ENCODE measurements around the gene RPS25.
"Not testable (repeated sequence)": the region's sequence is repeated elsewhere in the genome, so short reads cannot be mapped to it uniquely, and the experiment has no call there.

RPS25 gene

GRCh38 chr11:119018074-119018938 is at the start of gene RPS25, which contains the start of gene TRAPPC4:
TSS of gene RPS25 (minus strand) at chr11:119018343. CDS start at chr11:119018284, 59 bp downstream.
TSS of gene TRAPPC4 (plus strand) at chr11:119018766. CDS start at chr11:119018796, 30 bp downstream.
- DNase-seq, result peak; percentile 95

- DNase-seq, result peak; percentile 87
These were observed 49.5 kb upstream of the RPS25 start, which contains the start of gene VPS11 for GRCh38 chr11:119067371-119068222. TSS of gene VPS11 (plus strand) at chr11:119067818. CDS start at chr11:119067824, 6 bp downstream.

DNA sequence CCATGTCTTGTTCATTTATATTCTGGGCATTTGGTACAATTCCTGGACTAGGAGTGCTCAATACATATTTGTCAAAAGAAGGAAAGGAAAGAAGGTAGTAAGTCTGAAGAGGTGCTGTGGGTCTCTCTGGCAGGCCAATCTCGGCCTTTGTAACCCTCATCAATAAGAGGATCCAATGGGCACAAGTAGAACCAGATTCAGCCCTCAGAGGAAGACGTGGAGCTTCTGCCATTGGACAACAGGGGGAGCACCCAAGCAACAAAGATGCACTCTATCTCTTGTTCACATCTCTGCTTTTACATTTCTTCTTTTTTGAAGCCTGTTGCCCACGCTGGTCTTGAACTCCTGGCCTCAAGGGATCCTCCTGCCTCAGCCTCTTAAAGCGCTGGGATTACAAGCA is 47.2 kb upstream of the RPS25 start:
- no peak for DNase-seq

DNA sequence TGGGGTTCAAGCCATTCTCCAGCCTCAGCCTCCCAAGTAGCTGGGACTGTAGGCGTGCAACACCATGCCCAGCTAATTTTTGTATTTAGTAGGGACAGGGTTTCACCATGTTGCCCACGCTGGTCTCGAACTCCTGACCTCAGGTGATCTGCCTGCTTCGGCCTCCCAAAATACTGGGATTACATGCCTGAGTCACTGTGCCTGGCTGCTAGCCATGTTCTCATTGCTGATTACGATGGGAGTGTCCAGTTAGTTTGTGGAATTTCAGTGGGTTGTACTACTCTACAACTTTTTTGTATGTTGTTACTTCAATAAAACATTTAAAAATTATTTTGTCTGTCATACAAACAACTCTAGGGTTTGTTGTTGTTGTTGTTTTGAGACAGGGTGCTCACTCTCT is 44.6 kb upstream of the RPS25 start:
- DNase-seq, result no peak

DNA sequence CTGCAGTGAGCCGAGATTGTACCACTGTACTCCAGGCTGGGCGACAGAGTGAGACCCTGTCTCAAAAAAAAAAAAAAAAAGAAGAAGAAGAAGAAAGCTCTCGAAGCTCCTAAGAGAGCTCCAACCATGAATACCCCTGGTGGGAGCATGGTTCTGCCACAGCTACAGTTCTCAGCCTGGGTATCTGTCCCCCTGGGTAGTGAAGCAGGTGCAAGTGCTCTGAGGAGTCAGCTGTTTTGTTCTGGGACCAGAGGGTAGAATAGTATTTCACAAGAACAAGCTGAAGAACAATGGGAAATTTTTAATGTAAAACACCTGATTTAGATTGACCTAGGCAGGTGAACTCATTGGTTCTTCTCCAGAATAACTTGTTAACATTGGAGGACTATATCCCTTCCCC is 43.1 kb upstream of the RPS25 start:
- DNase-seq, result no peak

DNA sequence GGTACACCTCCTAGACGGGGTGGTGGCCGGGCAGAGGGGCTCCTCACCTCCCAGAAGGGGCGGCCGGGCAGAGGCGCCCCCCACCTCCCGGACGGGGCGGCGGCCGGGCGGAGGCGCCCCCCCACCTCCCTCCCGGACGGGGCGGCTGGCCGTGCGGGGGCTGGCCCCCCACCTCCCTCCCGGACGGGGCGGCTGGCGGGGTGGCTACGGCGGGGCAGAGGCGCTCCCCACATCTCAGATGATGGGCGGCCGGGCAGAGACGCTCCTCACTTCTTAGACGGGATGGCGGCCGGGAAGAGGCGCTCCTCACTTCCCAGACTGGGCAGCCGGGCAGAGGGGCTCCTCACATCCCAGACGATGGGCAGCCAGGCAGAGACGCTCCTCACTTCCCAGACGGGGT is 41.0 kb upstream of the RPS25 start:
- not testable (repeated sequence) for DNase-seq

GRCh38 chr11:119057000-119057769 is 39.0 kb upstream of the RPS25 start, which contains the start of gene HYOU1:
TSS of gene HYOU1 (minus strand) at chr11:119057205. CDS start at chr11:119056160, 1,045 bp downstream.
- DNase-seq, result peak; percentile 86

- no peak for DNase-seq
These were observed 38.4 kb upstream of the RPS25 start for GRCh38 chr11:119056421-119056999.

DNA sequence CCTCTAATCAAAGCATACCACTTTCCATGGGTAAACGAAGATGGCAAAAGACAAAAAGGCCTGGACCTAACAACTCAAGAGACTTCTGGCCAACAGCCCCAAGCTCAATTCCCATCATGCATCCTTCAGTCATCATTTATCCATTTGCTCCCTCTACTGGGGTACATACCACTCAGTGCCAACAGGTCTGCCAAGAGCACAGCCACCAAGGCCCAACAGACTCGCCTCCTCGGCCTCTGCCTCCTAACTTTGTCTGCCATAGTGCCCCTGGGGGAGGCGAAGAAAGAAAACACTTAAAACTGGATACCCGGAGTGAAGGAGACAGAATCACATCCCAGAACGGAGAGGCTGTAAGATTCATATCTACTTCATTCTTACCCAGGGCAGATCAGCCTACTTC is 37.8 kb upstream of the RPS25 start:
- DNase-seq, result peak; percentile 22

- DNase-seq, result no peak
These were observed 36.3 kb upstream of the RPS25 start for GRCh38 chr11:119054418-119054817.

DNA sequence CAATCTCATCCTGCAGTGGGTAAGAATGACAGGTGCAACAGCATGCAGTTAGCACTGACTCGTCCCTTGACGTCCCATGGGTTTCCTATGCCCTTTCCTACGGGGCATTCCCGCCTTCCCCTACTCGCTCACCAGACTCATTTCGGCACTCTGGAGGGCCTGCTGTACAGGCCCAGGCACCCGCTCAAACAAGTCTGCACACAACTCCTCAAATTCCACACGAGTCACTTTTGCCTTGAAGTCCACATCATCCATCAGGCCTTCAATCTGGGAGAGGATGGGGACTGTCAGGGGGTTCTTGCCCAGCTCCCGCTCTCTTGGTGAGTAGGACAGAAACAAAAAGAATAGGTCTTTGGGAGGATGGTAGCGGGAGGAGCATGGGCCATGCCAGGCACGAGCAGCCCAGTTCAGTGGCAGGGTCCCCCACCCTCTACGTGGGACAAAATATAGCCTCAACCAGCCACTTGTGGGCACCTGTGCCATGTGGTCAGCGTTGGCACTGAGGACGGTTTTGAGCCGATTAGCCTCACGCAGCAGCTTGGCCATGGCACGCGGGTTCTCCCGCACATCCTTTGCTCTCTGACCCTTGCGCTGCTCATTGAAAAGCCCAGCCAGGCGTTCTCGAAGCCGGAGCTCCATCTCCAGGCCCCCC is 34.1 kb upstream of the RPS25 start:
- no peak for DNase-seq

DNA sequence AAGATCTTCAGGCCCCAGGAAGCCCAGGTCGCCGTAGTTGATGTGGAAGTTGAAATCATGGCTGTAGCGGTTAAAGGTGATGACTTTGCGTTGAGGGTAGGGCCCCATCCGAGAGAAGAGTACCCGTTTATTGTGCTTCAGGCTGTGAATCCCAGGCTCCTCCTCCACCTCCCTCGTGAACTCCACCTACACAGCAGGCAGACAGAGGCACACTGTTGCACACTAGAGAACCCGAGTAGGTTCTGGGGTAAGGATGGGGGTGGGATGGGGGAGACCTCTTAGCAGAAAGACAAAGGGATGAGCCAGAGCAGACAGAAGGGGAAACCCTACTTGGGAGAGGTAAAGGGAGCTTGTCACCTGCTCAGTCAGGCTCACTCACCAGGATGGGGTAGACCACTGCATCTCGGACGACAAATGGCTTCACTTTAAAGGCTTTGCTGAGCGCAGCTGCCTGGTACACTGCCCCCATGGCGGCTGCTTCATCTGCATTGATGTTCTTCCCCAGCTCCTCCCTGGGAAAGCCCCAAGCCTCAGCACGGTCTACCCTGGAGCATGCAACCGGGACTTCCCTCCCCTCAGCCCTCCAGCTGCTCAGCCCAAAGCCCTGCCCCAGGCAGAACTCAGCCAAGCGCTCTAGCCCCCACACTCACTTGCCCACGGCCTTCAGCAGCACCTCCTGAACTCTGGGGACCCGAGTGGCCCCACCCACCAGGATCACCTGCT is 33.5 kb upstream of the RPS25 start:
- DNase-seq, result no peak

GRCh38 chr11:119049081-119049480 is 30.9 kb upstream of the RPS25 start:
- DNase-seq, result no peak

- no peak for DNase-seq
These were observed 30.5 kb upstream of the RPS25 start for GRCh38 chr11:119048644-119049043.

- no peak for DNase-seq
These were observed 29.1 kb upstream of the RPS25 start for GRCh38 chr11:119047205-119047604.

DNA sequence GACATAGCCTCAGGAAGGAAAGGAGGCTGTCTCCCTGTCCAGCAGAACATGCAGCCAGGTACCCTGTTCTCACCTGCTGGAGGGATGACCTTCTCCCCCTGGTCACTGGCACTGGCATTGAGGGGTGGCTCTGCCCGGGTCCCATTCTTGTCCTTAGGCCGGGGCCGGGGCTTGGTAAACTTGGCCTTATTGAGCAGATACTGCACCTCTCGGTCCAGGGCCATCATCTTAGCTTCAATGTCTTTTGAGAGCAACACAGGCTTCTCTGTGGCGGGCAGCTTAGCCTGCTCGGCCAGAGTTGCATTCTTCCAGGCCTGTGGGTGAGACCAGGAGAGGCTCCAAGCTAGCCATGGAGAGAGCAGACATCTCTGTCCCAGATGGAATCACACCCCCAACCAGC is 28.3 kb upstream of the RPS25 start:
- no peak for DNase-seq

DNA sequence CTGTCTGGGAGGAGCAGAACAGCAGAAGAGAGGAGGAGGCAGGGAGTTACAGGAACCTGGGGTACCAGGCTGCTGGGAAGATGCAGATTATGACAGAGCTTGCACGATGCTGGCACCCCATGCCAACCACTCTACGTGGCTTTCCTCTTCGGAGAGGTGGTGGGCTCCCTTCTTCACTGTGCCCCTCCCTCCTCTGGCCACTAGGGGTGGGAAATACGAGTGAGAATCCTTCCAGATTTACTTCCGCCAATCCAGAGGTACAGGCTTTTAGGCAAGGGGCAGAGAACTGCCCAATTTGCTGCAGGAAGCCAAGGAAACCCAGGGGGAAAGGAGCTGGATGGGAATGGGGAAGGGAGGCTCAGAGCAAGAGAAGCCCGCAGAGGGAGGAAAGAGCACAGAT is 26.6 kb upstream of the RPS25 start:
- no peak for DNase-seq

- no peak for DNase-seq
These were observed 24.8 kb upstream of the RPS25 start for GRCh38 chr11:119042927-119043326.

DNA sequence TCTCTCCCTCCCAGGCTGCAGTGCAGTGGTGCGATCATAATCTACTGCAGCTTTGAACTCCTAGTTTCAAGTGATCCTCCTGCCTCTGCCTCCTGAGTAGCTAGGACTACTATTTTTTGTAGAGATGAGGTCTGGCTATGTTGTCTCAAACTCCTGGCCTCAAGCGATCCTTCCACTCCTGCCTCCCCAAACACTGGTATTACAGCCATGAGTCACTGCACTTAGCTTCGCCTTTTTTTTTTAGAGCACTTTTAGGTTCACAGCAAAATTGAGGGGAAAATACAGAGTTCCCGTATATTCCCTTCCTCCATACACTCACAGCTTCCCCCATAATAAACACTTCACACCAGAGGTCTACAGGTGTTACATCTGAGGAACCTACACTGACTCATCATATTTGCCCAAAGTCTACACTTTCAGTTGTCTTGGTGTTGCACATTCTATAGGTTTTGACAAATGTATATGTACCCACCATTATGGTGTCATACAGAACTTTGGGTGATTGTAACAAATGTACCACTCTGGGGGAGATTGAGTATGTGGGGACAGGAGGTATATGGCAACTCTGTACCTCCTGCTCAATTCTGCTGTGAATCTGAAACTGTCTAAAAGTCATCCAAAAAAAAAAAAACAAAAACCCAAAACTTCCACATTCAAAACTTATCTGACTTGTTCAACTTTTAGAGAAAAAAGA is 23.8 kb upstream of the RPS25 start:
- DNase-seq, result no peak

DNA sequence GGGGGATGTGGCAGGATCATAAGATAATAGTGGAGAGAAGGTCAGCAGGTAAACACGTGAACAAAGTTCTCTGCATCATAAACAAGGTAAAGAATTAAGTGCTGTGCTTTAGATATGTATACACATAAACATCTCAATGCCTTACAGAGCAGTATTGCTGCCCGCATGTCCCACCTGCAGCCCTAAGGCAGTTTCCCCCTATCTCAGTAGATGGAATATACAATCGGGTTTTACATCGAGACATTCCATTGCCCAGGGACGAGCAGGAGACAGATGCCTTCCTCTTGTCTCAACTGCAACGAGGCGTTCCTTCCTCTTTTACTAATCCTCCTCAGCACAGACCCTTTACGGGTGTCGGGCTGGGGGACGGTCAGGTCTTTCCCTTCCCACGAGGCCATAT is 21.3 kb upstream of the RPS25 start:
- DNase-seq, result not testable (repeated sequence)
